Activated CD4-positive, alpha-beta T cell treated with anti-CD3 and anti-CD28 coated beads, Interleukin-2, amount 10 ng/mL, durations not matched to agents 24 days and 14 days (primary cell): ENCODE results near the gene KCNN3. TPM values are rescaled to one million over a fixed set of nuclear protein-coding genes. Genes with fewer than 3 reads are reported as not detected.

ENCODE experiments used
- DNase-seq: peaks from one replicate; pipeline ENCODE4 v3.0.0; 2022
- H3K27ac Mint-ChIP-seq: one replicate; pipeline ENCODE4 v1.8.0; 2022; ENCODE audit warnings: mild to moderate bottlenecking, mixed read lengths
- H3K27me3 Mint-ChIP-seq: one replicate; pipeline ENCODE4 v1.8.0; 2022; ENCODE audit warnings: mixed read lengths
- H3K36me3 Mint-ChIP-seq: one replicate; pipeline ENCODE4 v1.8.0; 2022; ENCODE audit warnings: low read depth, mild to moderate bottlenecking, mixed read lengths
- H3K4me1 Mint-ChIP-seq: one replicate; pipeline ENCODE4 v1.8.0; 2021; ENCODE audit warnings: mixed read lengths
- H3K4me3 Mint-ChIP-seq: one replicate; pipeline ENCODE4 v1.8.0; 2022; ENCODE audit warnings: mild to moderate bottlenecking, moderate library complexity, mixed read lengths
- H3K9me3 Mint-ChIP-seq: one replicate; pipeline ENCODE4 v1.8.0; 2021; ENCODE audit warnings: mixed read lengths
- intact Hi-C: fragments of 100-400 bp; cut with micrococcal nuclease; formaldehyde crosslinking; loops from one replicate; pipeline ENCODE4 v1.15.1; 2023
- total RNA-seq: library from RNA; stranded (reverse); gene quantifications from 2 replicates; pipeline ENCODE4 v1.2.3, GENCODE V29; 2022

KCNN3 gene
- total RNA-seq, 1 donor from 2014 or later: 0.35 TPM

DNA sequence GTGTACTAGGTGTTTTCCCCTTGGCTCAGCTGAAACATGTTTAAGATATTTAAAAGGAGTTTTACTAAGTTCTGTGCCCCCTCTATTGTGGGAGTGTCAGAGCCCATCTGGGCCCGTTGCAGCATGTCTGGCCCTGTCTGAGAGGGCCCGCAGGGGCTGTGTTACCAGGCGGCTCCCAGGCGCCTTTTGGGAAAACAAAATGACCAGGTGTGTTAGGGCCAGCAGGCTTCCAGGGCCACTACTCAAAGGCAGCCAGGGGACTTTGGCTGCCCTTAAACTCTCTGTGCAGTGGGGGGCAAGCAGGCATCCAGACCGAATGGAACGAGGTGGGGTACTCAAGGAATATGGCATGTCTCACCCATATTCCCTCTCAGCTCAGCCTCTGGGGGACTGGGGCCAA, 111.7 kb downstream of the KCNN3 start:
- no peak for DNase-seq
- intact Hi-C loops: loop anchor here (2.0 to 5.0 kb wide), 3 partner anchors 14 to 351 kb away; partner anchors contain the start of genes IL6R and PMVK
- Mint-ChIP-seq H3K27me3 (peaks cover 9% of the 10 kb centered on the region), H3K9me3 (peaks cover 7% of the 10 kb centered on the region), H3K27ac (peak overlapping the region; percentile 96), H3K4me3 (no peak overlapping the region), H3K4me1 (peaks cover 59% of the 10 kb centered on the region), H3K36me3 (peaks cover 2% of the 10 kb centered on the region)

- Mint-ChIP-seq H3K4me3 (no peak overlapping the region), H3K4me1 (peaks cover 63% of the 10 kb centered on the region), H3K27me3 (no peaks in the 10 kb centered on the region), H3K27ac (peak overlapping the region; percentile 88), H3K36me3 (peaks cover 2% of the 10 kb centered on the region), H3K9me3 (peaks cover 7% of the 10 kb centered on the region)
- no peak for DNase-seq
- intact Hi-C loops: loop anchor here (5.0 kb wide), 1 partner anchor 350 kb away; the partner anchor contains the start of gene IL6R
Measured at GRCh38 chr1:154756793-154757548, 113.1 kb downstream of the KCNN3 start.

- intact Hi-C loops: loop anchor here (5.0 kb wide), 1 partner anchor 349 kb away; the partner anchor contains the start of gene IL6R
- DNase-seq: peak; percentile 69
- H3K27ac Mint-ChIP-seq: peak overlapping the region; percentile 88
- H3K27me3 Mint-ChIP-seq: no peaks in the 10 kb centered on the region
- H3K4me3 Mint-ChIP-seq: peak overlapping the region; percentile 14
- H3K36me3 Mint-ChIP-seq: peaks cover 2% of the 10 kb centered on the region
- peaks cover 7% of the 10 kb centered on the region for H3K9me3 Mint-ChIP-seq
- H3K4me1 Mint-ChIP-seq: peaks cover 72% of the 10 kb centered on the region
Measured at GRCh38 chr1:154755858-154756730, 114.0 kb downstream of the KCNN3 start.

- H3K4me1 Mint-ChIP-seq: peaks cover 78% of the 10 kb centered on the region
- DNase-seq: no peak
- peaks cover 2% of the 10 kb centered on the region for H3K36me3 Mint-ChIP-seq
- H3K27me3 Mint-ChIP-seq: no peaks in the 10 kb centered on the region
- H3K9me3 Mint-ChIP-seq: peaks cover 7% of the 10 kb centered on the region
- H3K27ac Mint-ChIP-seq: peak overlapping the region; percentile 4
- no peak overlapping the region for H3K4me3 Mint-ChIP-seq
- intact Hi-C loops: loop anchor here (5.0 kb wide), 1 partner anchor 36 kb away; no protein-coding TSS in a partner anchor
Measured at GRCh38 chr1:154753426-154753825, 116.7 kb downstream of the KCNN3 start.

DNA sequence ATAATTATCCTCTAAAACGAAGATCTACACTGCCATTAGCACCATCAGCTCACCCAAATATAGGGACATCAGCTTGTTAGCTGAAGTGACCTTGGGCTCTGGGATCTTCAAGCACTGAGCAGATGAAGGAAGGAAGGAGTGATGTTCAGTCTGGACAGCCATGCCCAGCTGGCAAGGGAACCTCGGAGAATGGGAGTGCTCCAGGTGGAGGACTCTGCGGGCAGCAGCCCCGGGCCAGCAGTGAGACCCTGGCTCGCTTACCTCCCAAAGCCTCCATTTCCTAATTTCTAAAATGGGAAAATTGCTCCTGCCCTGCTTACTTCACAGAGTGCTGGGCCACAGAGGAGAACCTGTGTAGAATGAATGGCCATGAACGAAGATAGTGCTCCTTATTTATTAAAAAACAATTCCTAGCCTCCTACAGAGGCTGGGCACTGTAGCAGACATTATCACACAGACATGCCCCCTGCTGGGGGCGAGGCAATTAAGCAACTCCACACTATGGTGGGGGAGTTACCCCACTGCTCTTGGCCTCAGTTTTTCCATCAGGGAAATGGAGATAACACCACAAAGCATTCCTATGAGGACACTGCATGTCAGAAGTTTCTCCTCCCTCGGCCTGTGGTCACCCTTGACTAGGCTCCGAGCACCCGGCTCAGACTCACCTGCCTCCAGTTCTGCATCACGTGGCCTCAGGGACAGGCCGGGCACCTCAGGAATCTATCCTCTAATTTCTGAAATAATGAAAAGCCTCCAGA, 117.6 kb downstream of the KCNN3 start:
- Mint-ChIP-seq H3K27ac (peak overlapping the region; percentile 92), H3K9me3 (peaks cover 7% of the 10 kb centered on the region), H3K4me1 (peaks cover 78% of the 10 kb centered on the region), H3K36me3 (peaks cover 2% of the 10 kb centered on the region), H3K4me3 (peak overlapping the region; percentile 65), H3K27me3 (no peaks in the 10 kb centered on the region)
- intact Hi-C loops: loop anchor here (5.0 kb wide), 1 partner anchor 35 kb away; no protein-coding TSS in a partner anchor
- no peak for DNase-seq

DNA sequence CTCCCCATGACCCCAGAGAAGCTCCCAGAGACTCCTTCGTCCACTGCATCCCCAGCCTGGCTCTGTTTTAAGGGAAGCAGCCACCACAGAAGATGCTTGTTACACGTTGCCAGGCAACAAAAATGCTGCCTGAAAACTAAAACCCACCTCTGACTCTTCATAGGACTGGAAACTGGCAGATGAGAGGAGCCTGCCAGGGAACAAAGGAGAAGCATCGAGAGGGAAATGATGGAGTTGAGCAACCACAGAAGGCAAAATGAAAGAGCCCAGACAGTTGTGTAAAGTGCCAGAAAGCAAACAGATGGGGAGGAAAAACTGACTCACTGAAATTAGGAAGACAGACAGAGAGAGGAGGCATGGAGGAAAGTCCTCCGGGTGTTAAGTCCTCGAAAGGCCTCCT, 118.4 kb downstream of the KCNN3 start:
- peak overlapping the region; percentile 65 for H3K4me3 Mint-ChIP-seq
- no peak for DNase-seq
- peaks cover 2% of the 10 kb centered on the region for H3K36me3 Mint-ChIP-seq
- intact Hi-C loops: loop anchor here (1.0 to 5.0 kb wide), 2 partner anchors 8 to 34 kb away; no protein-coding TSS in a partner anchor
- peaks cover 7% of the 10 kb centered on the region for H3K9me3 Mint-ChIP-seq
- peaks cover 82% of the 10 kb centered on the region for H3K4me1 Mint-ChIP-seq
- H3K27me3 Mint-ChIP-seq: no peaks in the 10 kb centered on the region
- H3K27ac Mint-ChIP-seq: peak overlapping the region; percentile 92

DNA sequence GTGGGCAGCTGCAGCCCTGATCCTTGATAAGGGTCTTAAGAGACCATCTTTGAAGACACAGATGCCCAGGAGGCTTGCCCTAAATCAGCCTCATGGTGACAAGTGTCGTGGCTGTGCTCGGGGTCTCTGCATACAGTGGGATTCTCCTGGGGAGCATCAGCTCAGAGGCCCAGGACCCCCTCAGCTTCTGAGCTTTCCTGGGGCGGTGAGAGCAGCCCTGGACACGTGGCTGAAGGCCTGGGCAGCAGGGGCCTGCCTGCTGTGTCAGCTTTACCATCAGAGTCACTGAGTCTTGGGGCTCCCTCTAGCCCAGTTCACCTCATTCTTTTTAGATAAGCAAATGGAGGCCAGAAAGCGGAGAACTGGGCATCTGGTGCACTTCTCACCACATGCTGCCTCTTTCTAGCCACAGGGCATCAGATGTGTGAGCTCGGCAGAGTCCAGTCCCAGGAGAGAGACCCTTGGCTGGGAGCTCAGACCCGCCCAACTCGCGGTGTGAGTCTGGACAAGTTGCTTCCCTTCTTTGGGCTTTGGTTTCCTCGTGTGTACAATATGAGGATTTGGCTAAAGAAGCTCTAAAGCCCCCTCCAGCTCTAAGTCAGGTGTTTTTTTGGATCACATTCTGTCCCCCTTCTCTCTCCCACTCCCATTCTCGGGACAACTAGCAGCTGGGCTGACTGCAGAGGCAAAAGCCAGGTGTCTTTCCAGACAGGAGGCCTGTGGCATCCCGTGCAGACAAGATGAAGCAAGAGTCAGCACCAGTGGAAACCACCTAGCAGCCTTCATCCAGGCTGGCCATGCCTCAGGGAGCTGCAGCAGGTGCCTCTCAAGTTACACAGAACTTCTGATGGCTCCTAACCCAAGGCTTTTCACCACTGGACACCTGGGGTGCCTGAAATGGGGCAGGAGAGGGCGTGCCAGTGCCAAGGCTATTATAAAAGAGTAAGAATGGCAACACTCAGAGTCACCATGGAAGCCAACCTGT, 119.1 kb downstream of the KCNN3 start:
- H3K27ac Mint-ChIP-seq: peak overlapping the region; percentile 92
- H3K4me3 Mint-ChIP-seq: peak overlapping the region; percentile 65
- H3K9me3 Mint-ChIP-seq: peaks cover 3% of the 10 kb centered on the region
- peaks cover 82% of the 10 kb centered on the region for H3K4me1 Mint-ChIP-seq
- H3K36me3 Mint-ChIP-seq: no peaks in the 10 kb centered on the region
- H3K27me3 Mint-ChIP-seq: no peaks in the 10 kb centered on the region
- intact Hi-C loops: loop anchor here (1.0 to 5.0 kb wide), 2 partner anchors 8 to 34 kb away; no protein-coding TSS in a partner anchor
- no peak for DNase-seq

GRCh38 chr1:154749078-154749760, 120.9 kb downstream of the KCNN3 start:
- H3K4me3 Mint-ChIP-seq: peak overlapping the region; percentile 90
- peak; percentile 77 for DNase-seq
- H3K9me3 Mint-ChIP-seq: no peaks in the 10 kb centered on the region
- peaks cover 81% of the 10 kb centered on the region for H3K4me1 Mint-ChIP-seq
- no peaks in the 10 kb centered on the region for H3K36me3 Mint-ChIP-seq
- no peaks in the 10 kb centered on the region for H3K27me3 Mint-ChIP-seq
- intact Hi-C loops: loop anchor here (1.0 to 5.0 kb wide), 4 partner anchors 80 to 258 kb away; partner anchors contain the start of genes KCNN3 and UBE2Q1
- H3K27ac Mint-ChIP-seq: peak overlapping the region; percentile 94

DNA sequence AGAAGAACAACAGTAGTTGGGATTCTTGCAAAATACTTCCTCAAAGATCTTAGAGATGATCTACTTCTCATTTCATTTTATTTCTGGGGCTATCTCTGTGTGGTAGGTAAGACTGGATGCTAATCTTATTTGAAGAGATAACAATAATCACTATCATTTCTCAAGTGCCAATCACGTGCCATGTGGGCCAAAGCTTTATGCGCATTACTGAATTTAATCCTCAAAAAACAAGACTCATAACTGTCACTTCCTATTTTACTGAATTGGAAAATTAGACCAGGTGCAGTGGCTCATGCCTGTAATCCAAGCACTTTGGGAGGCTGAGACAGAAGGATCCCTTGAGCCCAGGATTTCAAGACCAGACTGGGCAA, 121.7 kb downstream of the KCNN3 start:
- peak overlapping the region; percentile 90 for H3K4me3 Mint-ChIP-seq
- peaks cover 85% of the 10 kb centered on the region for H3K4me1 Mint-ChIP-seq
- intact Hi-C loops: loop anchor here (1.0 to 5.0 kb wide), 5 partner anchors 11 to 259 kb away; partner anchors contain the start of genes KCNN3 and UBE2Q1
- DNase-seq: no peak
- peak overlapping the region; percentile 94 for H3K27ac Mint-ChIP-seq
- no peaks in the 10 kb centered on the region for H3K9me3 Mint-ChIP-seq
- H3K36me3 Mint-ChIP-seq: no peaks in the 10 kb centered on the region
- H3K27me3 Mint-ChIP-seq: no peaks in the 10 kb centered on the region

DNA sequence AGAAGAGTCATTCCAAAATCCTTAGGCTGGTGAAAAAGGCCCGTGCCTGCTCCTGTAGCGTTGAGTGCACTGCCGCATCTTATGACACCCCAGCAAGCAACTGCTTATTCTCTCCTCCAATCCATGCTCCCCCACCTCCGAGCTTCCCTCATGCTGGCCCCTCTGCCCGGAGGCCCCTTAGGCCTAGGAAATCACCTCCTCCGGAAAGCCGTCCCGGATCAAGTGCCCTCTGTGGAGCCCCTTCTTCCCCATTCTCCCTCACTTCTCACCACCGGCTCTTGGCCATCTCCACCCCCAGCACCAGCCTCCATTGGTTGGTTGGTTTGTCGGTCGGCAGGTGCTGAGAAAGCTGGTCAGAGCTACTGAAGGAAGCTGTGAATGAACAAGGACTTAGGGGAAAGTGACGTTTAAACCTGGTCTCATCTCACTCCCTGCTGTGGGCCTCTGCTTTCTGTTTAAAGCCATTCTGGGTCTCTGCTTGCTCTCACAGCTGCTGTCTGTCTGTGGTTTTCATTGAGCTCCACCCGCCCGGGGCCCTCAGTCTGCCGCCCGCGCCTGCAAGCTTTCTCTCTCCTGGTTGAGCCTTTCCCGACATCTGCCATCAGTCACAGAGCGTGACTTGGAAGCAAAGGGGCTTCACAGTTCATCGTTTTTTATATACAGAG, 122.2 kb downstream of the KCNN3 start:
- Mint-ChIP-seq H3K4me1 (peaks cover 87% of the 10 kb centered on the region), H3K4me3 (peak overlapping the region; percentile 90), H3K36me3 (no peaks in the 10 kb centered on the region), H3K9me3 (no peaks in the 10 kb centered on the region), H3K27ac (peak overlapping the region; percentile 94), H3K27me3 (peaks cover 2% of the 10 kb centered on the region)
- intact Hi-C loops: loop anchor here (1.0 to 5.0 kb wide), 6 partner anchors 11 to 259 kb away; partner anchors contain the start of genes KCNN3 and UBE2Q1
- DNase-seq: peak; percentile 91

DNA sequence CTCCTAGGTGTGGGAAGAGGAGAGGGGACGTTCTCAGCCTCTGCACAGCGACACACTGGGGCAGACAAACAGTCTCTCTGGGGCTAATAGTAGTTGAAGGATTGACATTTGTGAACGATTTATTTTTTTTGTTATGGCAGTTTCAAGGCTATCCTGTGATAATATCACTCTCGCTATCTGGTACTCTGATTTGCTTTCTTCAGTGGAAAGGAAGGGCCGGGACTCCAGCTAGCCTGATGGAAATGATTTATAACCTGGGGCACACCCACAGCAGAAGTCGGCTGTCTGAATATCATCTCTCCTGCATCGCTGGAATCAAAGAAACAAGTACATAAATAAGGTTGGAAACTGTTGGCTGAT, 122.7 kb downstream of the KCNN3 start:
- peaks cover 2% of the 10 kb centered on the region for H3K27me3 Mint-ChIP-seq
- peak overlapping the region; percentile 90 for H3K4me3 Mint-ChIP-seq
- intact Hi-C loops: loop anchor here (2.0 to 5.0 kb wide), 3 partner anchors 17 to 260 kb away; partner anchors contain the start of gene KCNN3
- no peaks in the 10 kb centered on the region for H3K9me3 Mint-ChIP-seq
- no peak for DNase-seq
- no peaks in the 10 kb centered on the region for H3K36me3 Mint-ChIP-seq
- peaks cover 85% of the 10 kb centered on the region for H3K4me1 Mint-ChIP-seq
- H3K27ac Mint-ChIP-seq: peak overlapping the region; percentile 94
